Vagina (tissue), 2 donors: ENCODE measurements around the gene BCDIN3D.

Experiments used
- CTCF ChIP-seq, 3 experiments: fragments of 450-650 bp in 2 of 3; fragments of 200-600 bp in 1 of 3; sonication (generic) in 1 of 3; IDR thresholded peaks; one replicate each; pipeline ENCODE4 v1.5.1; 2017 to 2019; ENCODE audit warnings: antibody characterized with exemption in 3 of 3, mild to moderate bottlenecking in 2 of 3, moderate library complexity in 2 of 3
- POLR2AphosphoS5 ChIP-seq, 2 donors: sonication (generic); formaldehyde crosslinking; IDR thresholded peaks; one replicate each; pipeline ENCODE4 v1.9.0; 2017; ENCODE audit warnings: antibody characterized with exemption in 2 of 2, mild to moderate bottlenecking in 2 of 2, low read depth in 1 of 2; ENCODE audit not compliant: insufficient read depth in 1 of 2

- TF ChIP-seq CTCF (IDR thresholded peaks at IDR 0.05): no peak
- TF ChIP-seq POLR2AphosphoS5 (IDR thresholded peaks at IDR 0.05; ENCODE audit: insufficient read depth in 1 of 2, low read depth in 1 of 2): no peak
These were observed 505 bp upstream of the BCDIN3D start for GRCh38 chr12:49843411-49843810.
